GM21737 (cell line): ENCODE data around the gene DCAKD.

Experiments used
- ATAC-seq: cut with Tn5 transposase; IDR thresholded peaks from one replicate; pipeline ENCODE4 v1.9.1; 2021; ENCODE audit warnings: mild to moderate bottlenecking, moderate library complexity; ENCODE audit not compliant: unreplicated experiment

The DCAKD gene

DNA sequence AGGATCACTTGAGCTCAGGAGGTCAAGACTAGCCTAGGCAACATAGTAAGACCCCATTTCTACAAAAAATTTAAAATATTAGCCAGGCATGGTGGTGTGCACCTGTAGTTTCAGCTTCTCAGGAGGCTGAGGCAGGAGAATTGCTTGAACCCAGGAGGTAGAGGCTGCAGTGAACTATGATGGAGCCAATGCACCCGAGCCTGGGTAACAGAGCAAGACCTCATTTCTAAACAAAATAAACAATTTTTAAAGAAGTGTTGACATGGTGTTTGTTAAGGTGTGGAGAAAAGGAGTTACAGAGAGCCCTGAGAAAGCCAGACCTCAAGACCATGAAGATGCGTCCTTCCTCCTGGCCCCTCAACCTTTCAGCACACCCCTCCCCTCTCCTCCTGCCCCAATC is 45.7 kb downstream of the DCAKD start:
- no peak for ATAC-seq

DNA sequence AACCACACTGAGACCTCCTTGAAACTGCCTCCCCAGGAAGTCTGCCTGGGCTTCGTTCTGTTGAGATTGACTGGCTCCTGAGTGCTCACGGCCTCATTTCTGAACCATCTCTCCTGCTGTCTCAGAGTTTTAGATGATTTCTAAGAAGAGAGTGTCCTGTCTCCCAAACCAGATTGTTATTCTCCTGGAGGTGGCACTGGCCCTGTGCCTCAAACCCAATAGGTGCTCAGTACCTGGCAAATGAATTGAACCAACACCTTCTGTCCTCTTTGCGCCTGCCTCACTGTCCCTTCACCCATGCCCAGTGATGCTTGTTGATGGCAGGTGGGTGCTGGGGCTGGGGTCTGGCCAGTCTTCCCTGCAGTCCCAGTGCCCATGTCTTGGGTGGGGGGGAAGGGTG is 47.0 kb downstream of the DCAKD start:
- no peak for ATAC-seq

DNA sequence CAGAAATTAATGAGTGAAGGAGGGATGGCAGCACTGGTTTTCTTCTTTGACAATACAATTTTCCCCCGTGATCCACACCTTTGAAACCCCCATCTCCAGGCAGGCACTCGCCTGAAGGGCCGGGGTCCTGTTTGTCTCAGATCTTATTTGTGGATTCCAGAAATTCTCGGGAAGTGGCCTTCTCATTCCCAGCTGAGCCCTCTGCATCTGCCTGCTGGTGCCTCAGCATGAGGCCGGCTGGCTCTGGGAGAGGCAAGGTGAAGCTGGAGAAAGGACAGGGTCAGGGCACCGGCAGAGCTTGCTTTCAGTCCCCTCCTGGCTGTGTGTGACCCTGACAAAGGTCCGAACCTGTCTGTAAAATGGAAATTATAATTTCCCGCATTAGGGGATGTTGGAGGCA is 47.6 kb downstream of the DCAKD start:
- no peak for ATAC-seq

DNA sequence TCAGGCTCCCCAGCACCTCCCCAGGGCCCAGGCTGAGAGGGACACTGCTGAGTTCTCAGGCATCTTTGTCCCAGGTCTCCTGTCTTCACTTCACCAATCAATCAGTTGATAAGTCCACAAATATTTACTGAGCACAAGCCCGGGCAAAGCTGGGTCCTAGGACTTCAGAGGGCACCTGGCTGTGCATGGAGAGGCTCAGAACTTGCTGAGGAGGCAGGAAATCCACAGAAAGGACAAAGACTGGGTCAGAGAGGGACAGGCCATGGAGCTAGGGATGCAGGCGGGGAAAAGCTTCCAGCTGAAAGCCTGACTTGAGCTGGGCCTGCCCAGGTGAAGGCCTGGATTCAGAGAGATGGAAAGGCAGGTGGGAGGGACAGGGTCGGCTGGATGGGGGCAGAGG is 50.1 kb downstream of the DCAKD start:
- no peak for ATAC-seq

DNA sequence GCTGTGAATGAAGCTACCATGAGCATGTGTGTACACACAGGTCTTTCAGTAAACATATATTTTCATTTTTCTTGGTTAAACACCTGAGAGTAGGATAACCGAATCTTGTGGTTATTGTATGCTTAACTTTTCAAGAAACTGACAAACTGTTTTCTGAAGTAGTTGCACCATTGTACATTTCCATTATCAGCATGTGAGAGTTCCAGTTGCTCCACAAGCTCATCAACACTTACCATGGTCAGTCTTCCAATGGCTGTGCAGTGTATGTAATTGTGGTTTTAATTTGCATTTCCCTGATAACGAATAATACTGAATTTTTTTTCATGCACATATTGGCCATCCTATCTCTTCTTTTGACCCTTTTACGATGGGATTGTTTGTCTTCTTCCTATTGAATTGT is 52.0 kb downstream of the DCAKD start:
- ATAC-seq, result no peak

GRCh38 chr17:44998646-44999045 is 52.8 kb downstream of the DCAKD start:
- ATAC-seq, result no peak

DNA sequence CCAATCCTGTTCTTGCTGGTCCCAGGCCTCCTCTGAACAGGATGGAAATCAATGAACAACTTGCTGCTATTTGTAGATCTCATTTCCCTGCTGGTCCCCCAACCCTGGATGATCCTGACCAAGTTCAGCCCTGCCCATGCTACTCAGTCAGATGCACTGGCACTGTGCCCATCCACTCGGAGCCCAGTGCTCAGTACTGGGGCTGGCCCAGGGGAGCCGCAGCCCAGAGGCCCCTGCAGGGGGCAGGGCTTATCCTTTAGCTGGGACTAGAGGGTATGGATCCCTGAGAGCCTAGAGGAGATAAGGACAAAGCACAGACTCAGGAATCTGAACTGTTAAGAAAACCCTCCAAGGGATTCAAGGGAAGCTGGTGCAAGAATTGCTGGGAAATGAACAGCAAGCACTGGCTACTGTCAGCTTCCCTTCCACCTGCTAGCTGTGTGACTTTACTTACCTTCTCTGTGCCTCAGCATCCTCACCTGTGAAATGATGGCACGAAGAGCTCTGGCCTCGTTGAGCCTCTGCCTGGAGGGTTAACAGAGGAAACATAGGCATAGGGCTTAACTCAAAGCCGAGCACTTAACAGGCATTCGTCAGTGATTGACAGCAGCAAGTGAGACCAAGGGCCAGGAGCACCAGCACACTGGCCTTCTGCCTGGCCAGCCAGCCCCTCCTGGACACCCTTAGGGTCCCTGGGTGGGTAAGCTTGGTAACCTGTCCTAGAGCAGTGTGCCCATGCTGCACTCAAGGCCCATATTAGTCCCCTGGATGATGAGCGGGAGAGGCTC is 53.5 kb downstream of the DCAKD start:
- ATAC-seq, result no peak

DNA sequence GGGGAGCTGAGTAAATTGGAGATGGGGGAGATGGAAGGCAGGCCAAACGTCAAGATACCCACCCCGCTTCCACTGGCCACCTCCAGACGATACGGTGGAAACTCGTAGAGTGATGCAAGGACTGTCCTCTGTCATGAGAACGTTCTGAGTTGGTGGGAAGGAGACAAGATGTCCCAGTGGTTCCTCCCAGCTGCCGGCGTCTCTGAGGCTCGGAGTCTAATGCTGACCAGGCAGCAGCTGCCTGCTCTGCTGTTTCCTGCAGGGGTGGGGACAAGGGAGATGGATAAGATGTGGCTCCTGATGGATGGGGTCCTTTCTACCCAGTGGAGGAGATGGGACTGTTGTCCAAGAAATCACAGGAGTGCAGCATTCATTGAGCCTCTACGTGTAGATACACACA is 55.1 kb downstream of the DCAKD start:
- ATAC-seq, result no peak

DNA sequence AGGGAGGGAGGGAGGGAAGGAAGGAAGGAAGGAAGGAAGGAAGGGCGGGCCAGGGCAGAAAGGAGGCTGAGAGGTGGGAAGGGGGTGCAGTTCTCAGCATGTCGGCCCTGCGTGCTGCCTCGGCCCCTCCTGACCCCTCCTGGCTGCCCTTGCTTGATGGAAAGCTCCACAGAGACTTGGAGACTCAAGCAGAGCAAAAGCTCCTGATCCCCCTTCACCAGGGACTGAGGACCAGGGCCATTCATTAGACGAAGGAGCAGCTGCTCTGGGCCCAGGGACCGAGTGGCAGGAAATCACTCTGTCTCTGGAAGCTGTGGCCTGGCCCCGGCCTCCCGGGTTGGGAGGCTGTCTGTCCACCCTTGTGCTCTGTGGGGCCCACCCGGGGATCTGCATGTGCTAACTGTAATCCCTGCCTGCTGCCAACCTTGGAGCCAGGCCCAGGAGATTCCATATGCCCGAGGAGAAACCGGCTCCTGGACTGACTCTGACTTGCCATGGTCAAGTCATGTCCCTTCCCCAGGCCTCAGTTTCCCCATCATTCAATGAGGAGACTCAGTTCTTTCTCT is 55.9 kb downstream of the DCAKD start:
- no peak for ATAC-seq

DNA sequence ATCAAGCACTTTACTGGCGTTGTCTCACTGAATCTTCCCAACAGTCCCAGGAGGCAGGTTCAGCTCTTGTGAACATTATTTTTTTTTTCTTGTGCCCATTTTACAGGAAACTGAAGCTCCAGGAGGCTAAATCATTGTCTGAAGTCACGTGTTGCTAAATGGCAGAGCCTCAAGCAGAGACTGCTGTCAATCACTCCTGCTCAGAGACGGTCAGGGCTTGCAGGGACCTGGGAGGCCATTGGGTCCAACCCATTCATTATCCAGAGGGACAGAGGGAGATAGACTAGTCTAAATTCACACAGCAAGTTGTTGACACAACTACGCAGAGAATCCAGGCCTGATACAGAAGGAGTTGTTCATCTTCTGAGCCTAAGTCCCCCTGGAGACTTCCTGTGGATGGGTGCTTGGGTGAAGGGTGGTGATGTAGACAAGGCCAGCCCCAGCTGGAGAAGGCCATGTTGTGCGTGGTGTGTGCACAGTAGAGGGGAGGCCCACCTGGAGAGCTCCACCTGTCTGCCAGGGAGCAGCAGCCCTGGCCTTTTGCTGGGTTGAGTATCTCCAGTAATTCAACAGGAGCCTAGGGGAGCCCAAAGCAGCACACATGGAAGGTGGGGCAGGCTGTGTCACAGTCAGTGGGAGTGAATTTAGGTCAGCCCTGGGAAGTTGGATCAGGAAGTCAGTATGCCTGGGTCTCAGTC is 59.0 kb downstream of the DCAKD start:
- no peak for ATAC-seq

DNA sequence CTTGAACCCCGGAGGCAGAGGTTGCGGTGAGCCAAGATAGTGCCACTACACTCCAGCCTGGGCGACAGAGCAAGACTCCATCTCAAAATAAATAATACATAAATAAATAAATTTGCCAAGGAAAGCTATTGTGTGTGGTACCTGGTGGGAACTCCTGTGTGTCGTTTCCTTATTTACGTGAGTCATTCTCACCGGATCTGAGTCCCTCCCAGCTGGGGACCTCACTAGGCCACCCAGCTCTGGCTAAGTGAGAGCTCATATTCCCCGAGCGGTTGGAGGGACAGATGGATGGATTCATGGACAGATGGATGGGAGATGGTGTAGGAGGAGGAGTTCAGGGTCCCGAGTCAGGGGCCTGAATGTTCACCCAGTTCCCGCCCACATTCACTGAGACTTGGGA is 60.4 kb downstream of the DCAKD start:
- ATAC-seq, result no peak

GRCh38 chr17:44989552-44990138 is 61.8 kb downstream of the DCAKD start:
- no peak for ATAC-seq

DNA sequence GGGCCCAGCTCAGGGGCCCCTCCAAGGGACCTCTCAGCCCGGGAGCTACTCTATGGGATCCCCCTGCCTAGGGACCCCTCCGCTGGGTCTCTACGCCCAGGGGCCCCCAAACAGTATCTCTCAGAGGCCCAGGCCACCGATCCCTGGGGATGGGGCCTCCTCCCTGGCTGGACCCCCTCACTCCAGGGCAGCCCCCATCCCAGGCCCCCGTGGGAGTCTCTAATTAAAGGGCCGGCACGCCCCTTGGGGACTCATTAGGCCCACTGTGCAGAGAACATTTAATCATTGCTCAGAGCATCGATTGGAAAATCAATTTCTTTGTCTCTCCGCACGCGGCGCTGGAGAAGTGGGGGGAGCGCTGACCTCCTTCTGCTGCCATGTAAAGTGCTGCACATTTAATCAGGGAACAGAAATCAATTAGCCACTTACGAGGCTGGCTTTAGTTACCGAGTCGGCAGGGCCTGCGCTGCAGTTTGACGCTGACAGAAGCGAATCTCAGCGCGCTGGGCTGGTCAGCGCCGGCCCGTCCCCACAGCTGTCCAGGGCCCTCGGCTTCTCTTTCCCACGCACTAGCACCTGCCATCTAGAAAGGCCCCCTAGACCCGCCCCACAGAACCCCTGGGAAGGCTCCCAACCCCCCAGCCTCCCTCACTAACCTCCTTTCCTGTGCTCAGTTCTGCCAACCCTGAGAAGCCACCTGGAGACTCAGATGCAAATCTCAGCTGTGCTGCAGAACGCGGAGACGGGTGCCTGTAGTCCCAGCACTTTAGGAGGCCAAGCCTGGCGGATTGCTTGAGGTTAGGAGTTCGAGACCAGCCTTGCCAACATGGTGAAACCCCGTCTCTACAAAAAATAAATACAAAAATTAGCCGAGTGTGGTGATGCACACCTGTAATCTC is 63.1 kb downstream of the DCAKD start:
- no peak for ATAC-seq

- no peak for ATAC-seq
Observed at GRCh38 chr17:44983563-44983962, 67.9 kb downstream of the DCAKD start.

DNA sequence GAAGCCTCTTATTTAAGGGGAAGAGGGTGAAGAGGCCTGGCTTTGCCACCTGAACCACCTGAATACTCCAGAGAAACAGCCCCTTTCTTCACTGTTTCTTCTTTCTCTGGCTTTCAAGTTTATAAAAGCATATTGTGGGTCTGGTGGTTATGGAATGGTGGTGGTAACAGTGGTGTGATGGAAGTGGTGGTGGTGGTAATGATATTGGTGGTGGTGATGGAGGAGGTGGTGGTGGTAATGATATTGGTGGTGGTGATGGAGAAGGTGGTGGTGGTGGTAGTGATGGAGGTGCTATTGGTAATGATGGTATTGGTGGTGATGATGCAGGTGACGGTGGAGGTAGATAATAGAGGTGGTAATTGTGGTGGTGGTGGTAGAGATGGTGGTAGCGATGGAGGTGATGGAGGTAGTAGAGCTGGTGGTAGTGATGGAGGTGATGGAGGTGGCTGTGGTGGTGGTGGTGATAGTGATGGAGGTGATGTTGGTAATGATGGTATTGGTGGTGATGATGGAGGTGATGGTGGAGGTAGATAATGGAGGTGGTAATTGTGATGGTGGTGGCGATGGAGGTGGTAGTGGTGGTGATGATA is 69.2 kb downstream of the DCAKD start:
- no peak for ATAC-seq

DNA sequence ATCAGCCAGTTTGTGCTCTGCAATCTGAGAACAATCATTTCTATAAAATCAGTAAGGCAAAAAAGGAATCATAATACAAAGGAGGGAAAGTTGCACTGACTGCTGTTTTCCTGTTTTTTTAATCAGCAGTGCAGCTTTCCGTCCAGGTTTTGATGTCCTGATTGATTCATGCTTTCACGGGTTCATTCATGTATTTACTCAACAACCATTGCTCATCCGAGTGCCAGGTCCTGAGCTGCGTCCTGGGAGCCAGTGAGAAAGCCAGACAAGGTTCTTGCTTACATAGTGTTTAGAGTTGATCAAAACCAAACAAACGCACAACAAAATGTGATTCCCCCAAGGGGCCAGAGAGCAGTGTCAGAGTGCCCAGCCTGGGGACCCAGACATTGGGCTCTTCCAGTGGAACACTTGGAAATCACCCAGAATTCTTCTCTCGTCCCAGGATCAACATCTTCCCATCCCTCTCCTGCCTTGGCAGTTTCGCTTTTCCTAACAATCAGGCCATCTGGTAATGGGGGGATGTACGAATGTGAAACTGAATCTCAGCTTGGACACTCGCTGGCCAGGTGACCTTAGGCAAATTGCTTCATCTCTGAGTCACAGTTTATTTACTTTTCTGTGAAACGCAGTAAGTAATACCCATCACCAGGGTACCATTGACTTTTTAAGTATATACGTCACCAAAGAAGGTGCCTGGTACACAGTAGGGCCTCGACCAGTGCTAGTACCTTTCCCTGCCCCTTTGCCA is 70.0 kb downstream of the DCAKD start:
- ATAC-seq, result no peak

DNA sequence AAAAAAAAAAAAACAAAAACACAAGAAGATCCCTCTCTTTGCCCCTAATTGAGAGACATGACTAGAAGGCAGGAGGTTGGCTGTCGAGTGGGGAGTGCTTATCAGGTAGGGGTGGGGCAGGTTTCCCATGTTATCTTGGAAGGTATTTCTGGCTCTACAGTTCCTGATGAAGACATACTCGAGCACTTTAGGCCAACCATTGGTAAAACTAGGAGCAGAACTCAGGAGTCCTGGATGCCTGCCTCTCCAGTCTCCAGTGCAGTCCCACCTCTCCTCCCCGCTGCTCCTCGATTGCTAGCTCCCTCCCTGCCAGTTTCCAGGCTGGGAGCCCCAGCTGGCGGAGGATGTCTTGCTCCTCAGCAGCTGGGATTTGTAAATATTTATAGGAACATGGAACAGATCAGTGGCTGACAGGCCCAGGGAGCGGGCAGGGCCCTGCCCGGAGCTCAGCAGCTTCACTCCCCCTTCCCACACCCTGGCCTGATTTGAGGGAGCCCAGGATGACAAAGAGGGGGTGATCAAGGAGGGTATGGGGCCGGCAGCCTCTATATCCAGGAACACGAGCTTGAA is 71.9 kb downstream of the DCAKD start:
- no peak for ATAC-seq

DNA sequence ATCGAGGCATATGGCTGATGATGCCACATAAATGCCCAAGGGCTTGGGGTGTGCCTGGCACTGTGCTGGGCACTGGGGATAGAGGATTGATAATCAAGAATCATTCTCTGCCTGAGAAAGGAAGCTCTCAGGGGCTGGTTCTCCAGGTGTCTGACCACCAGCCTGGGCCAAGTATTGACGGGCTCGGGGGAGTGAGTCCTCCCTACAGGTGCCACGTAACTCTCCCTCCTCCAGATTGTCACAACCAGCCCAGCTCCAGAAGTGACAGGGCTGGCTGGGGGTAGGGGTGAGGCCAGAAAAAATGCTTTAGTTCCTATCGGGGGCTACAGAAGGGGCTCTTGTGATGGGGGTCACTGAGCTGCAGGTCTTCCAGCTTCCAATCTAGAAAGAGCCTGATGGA is 72.6 kb downstream of the DCAKD start:
- no peak for ATAC-seq

DNA sequence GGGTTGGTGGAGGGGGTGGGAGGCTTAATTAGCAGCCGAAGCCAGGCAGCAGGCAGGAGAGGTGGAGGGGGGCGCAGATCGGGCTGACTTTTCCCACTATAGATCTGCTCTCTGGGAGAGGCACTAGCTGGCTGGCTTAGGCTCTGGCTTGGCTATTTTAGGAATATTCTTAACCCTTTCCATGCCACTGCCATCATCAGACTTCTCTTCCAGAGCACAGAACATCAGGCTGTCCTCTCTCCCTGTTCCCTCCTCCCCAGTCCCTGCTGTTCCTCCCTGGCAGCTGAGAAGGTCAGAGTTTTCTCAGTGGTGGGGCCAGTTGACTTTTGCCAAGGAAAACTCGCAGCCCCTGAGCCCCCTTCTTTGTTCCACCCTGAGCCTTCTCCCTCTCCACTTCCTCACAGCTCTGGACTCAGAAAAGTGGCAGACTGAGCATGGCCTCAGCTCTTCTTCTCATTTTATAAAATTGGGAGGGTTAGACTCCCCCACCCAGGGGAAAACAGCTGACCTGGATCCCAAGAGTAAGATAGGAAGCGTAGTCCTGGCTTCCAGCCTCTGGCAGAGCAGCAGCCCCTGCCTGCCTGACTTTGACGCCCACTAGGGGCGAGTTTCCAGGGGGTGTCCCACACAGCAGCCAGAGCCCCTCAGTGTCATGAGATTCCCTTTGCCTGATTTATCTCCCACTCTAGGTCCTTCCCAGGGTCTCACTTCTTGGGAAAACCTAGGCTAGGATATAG is 73.5 kb downstream of the DCAKD start:
- ATAC-seq, result no peak
